HG02588 (cell line): ENCODE results near the gene CEP89.
"Not testable (repeated sequence)": the region's sequence is repeated elsewhere in the genome, so short reads cannot be mapped to it uniquely, and the experiment has no call there.

Experiments used
- ATAC-seq: cut with Tn5 transposase; IDR thresholded peaks from one replicate; pipeline ENCODE4 v1.9.1; 2021; ENCODE audit warnings: mild to moderate bottlenecking, moderate library complexity; ENCODE audit not compliant: unreplicated experiment

CEP89 gene

GRCh38 chr19:32969549-32969948 lies 2.2 kb downstream of the CEP89 start:
- no peak for ATAC-seq

GRCh38 chr19:32966750-32967149 lies 5.0 kb downstream of the CEP89 start:
- ATAC-seq = no peak

- no peak for ATAC-seq
Observed at GRCh38 chr19:32945260-32945659, 26.5 kb downstream of the CEP89 start.

GRCh38 chr19:32941273-32941672 lies 30.5 kb downstream of the CEP89 start:
- ATAC-seq = not testable (repeated sequence)

GRCh38 chr19:32936065-32936464 lies 35.7 kb downstream of the CEP89 start:
- no peak for ATAC-seq

GRCh38 chr19:32935629-32936028 lies 36.1 kb downstream of the CEP89 start:
- ATAC-seq = no peak

- no peak for ATAC-seq
Observed at GRCh38 chr19:32933571-32933970, 38.2 kb downstream of the CEP89 start.

- ATAC-seq = no peak
Observed at GRCh38 chr19:32930567-32930966, 41.2 kb downstream of the CEP89 start.

GRCh38 chr19:32928806-32929205 lies 43.0 kb downstream of the CEP89 start:
- no peak for ATAC-seq

- no peak for ATAC-seq
Observed at GRCh38 chr19:32924200-32924599, 47.6 kb downstream of the CEP89 start.

- ATAC-seq = no peak
Observed at GRCh38 chr19:32921624-32922023, 50.1 kb downstream of the CEP89 start.

- no peak for ATAC-seq
Observed at GRCh38 chr19:32919365-32919764, 52.4 kb downstream of the CEP89 start.

GRCh38 chr19:32917616-32917996 lies 54.2 kb downstream of the CEP89 start:
- no peak for ATAC-seq

GRCh38 chr19:32916969-32917615 lies 54.7 kb downstream of the CEP89 start:
- no peak for ATAC-seq

GRCh38 chr19:32914879-32915660 lies 56.7 kb downstream of the CEP89 start:
- ATAC-seq = no peak

- no peak for ATAC-seq
Observed at GRCh38 chr19:32911467-32911866, 60.3 kb downstream of the CEP89 start.

GRCh38 chr19:32910874-32911273 lies 60.9 kb downstream of the CEP89 start:
- no peak for ATAC-seq

GRCh38 chr19:32910094-32910493 lies 61.7 kb downstream of the CEP89 start:
- no peak for ATAC-seq

- no peak for ATAC-seq
Observed at GRCh38 chr19:32909257-32909656, 62.5 kb downstream of the CEP89 start.

GRCh38 chr19:32908641-32909190 lies 63.0 kb downstream of the CEP89 start:
- no peak for ATAC-seq

- ATAC-seq = no peak
Observed at GRCh38 chr19:32902448-32902847, 69.3 kb downstream of the CEP89 start.

- no peak for ATAC-seq
Observed at GRCh38 chr19:32901504-32902161, 70.1 kb downstream of the CEP89 start.
